ENCODE measurements around the gene LAMA3.

DNA sequence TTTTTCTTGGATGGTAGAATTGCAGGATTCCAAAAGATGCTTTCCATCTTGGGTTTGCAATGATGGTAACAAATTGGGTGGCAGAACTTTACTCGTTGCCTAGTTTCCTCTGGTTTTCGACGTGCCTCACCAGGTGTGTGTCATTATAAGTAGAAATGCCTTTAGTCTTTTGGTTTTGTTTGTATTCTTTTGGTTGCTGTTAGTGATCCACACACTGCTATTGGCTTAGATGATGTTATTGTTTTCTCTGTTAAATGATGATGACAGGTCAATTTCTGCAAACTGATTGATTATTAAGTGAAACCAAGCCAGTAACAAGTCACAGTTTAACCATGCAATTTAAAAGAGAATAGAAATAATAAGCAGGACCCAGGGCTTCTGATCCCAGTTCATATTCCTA, 6.1 kb upstream of the LAMA3 start:
- TF ChIP-seq, protein P1, sequence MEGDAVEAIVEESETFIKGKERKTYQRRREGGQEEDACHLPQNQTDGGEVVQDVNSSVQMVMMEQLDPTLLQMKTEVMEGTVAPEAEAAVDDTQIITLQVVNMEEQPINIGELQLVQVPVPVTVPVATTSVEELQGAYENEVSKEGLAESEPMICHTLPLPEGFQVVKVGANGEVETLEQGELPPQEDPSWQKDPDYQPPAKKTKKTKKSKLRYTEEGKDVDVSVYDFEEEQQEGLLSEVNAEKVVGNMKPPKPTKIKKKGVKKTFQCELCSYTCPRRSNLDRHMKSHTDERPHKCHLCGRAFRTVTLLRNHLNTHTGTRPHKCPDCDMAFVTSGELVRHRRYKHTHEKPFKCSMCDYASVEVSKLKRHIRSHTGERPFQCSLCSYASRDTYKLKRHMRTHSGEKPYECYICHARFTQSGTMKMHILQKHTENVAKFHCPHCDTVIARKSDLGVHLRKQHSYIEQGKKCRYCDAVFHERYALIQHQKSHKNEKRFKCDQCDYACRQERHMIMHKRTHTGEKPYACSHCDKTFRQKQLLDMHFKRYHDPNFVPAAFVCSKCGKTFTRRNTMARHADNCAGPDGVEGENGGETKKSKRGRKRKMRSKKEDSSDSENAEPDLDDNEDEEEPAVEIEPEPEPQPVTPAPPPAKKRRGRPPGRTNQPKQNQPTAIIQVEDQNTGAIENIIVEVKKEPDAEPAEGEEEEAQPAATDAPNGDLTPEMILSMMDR (IDR thresholded peaks at IDR 0.05), result no peak
- TF ChIP-seq POLR2A (IDR thresholded peaks at IDR 0.05), result no peak
